RWPE1 (cell line): Measurements from ENCODE around the gene WFDC2.
A peak's percentile ranks its signal among the peaks of the same experiment; 100 is the strongest.

Source experiments
- CTCF ChIA-PET: fragments of 350-600 bp; sonication (Branson Sonifier 250); formaldehyde crosslinking; extraction: SDS; loops from one replicate; lab custom pipeline; 2021; lab: Yijun Ruan, JAX
- POLR2A ChIA-PET: fragments of 400-600 bp; formaldehyde crosslinking; extraction: SDS; loops from one replicate; lab custom pipeline; 2020; ENCODE audit warnings: antibody characterized with exemption; ENCODE audit not compliant: low non-redundant PET; lab: Yijun Ruan, JAX
- DNase-seq: peaks from one replicate; pipeline ENCODE4 v3.0.0; 2012; ENCODE audit warnings: low spot score
- H3K27ac ChIP-seq: fragments of 450-650 bp; 2 replicates; pipeline ENCODE4 v1.5.1; 2017
- TF ChIP-seq, protein P1 (sequence below): fragments of 450-650 bp; conservative IDR thresholded peaks from 2 replicates; pipeline ENCODE4 v1.5.1; 2017; ENCODE audit warnings: low read depth, mild to moderate bottlenecking

WFDC2 gene

DNA sequence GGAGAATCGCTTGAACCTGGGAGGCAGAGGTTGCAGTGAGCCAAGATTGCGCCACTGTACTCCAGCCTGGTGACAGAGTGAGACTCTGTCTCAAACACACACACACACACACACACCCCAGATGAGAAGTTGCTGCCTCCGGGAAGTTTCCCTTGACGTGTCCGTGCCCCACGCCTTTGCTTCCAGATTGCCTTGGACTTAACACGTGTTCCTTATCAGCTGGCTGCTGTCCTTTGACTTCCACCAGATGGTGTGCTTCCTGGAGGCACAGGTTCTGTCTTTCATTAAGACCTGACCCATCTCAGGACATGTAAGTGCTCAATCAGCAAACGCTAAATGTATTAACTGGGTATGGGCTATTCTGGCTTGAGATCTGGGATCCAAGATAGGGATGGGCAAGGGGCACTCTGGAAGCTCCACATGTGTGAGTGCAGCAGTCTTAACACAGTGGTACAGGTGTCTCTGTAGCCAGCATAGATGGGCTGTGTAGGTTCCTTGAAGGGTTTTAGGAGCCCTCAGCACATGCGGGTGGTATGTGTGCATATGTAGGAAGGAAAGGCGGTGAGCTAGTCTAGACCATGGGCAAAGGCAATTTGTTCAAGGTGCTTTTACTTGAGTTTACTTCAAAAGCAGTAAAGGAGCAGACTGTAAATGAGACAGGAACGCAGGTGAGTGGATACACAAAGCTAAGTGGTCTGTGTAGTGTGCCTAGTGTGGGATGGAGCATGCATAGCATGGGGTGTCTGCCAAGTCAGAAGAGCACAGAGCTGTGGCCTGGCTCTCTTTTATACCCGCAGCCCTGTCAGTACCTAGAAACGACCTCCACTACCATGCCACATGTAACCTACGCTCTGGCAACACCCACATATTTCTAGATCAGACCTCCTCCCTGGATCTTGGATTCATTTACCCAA lies 42.1 kb upstream of the WFDC2 start:
- no peak for DNase-seq
- CTCF ChIA-PET, result interaction anchor here (0.5 to 2.2 kb wide), 8 partner anchors 9 to 538 kb away, joined by 3 to 8 read pairs (median 4); no protein-coding TSS in a partner anchor
- H3K27ac ChIP-seq, result peak overlapping the region; percentile 3; the same call in 1 of the 2 replicates
- POLR2A ChIA-PET, result interaction anchor here (0.6 to 1.4 kb wide), 2 partner anchors 12 to 390 kb away, joined by 3 to 4 read pairs; no protein-coding TSS in a partner anchor
- TF ChIP-seq, protein P1, sequence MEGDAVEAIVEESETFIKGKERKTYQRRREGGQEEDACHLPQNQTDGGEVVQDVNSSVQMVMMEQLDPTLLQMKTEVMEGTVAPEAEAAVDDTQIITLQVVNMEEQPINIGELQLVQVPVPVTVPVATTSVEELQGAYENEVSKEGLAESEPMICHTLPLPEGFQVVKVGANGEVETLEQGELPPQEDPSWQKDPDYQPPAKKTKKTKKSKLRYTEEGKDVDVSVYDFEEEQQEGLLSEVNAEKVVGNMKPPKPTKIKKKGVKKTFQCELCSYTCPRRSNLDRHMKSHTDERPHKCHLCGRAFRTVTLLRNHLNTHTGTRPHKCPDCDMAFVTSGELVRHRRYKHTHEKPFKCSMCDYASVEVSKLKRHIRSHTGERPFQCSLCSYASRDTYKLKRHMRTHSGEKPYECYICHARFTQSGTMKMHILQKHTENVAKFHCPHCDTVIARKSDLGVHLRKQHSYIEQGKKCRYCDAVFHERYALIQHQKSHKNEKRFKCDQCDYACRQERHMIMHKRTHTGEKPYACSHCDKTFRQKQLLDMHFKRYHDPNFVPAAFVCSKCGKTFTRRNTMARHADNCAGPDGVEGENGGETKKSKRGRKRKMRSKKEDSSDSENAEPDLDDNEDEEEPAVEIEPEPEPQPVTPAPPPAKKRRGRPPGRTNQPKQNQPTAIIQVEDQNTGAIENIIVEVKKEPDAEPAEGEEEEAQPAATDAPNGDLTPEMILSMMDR, result no peak

GRCh38 chr20:45429618-45430017 lies 39.9 kb upstream of the WFDC2 start:
- no peak for DNase-seq
- POLR2A ChIA-PET, result interaction anchor here (0.7 to 0.8 kb wide), 2 partner anchors 66 to 82 kb away, joined by 3 read pairs; partner anchors contain the start of genes SDC4 and SYS1
- CTCF ChIA-PET, result interaction anchor here (0.6 to 1.6 kb wide), 5 partner anchors 14 to 524 kb away, joined by 3 to 6 read pairs (median 3); no protein-coding TSS in a partner anchor
- TF ChIP-seq, protein P1, result no peak
- H3K27ac ChIP-seq, result no peak overlapping the region

- H3K27ac ChIP-seq, result no peak overlapping the region
- TF ChIP-seq, protein P1, result no peak
- ChIA-PET POLR2A (no interaction called here), CTCF (interaction anchor here (1.9 kb wide), 1 partner anchor 109 kb away, joined by 4 read pairs; no protein-coding TSS in a partner anchor)
- no peak for DNase-seq
Observed at GRCh38 chr20:45432294-45432693, 37.3 kb upstream of the WFDC2 start.

- no peak for DNase-seq
- no peak overlapping the region for H3K27ac ChIP-seq
- POLR2A ChIA-PET, result no interaction called here
Observed at GRCh38 chr20:45433316-45433715, 36.2 kb upstream of the WFDC2 start.

DNA sequence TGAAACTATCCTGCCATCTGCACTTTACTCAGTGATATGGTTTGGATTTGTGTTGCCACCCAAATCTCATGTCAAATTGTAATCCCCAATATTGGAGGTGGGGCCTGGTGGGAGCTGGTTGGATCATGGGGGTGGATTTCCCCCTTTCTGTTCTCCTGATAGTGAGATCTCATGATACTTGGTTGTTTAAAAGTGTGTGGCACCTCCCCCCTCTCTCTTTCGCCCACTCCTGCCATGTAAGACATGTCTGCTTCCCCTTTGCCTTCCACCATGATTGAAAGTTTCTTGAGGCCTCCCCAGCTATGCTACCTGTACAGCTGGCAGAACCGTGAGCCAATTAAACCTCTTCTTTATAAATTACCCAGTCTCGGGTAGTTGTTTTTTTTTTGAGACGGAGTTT lies 35.6 kb upstream of the WFDC2 start:
- H3K27ac ChIP-seq, result no peak overlapping the region
- no peak for DNase-seq
- ChIA-PET POLR2A (no interaction called here), CTCF (interaction anchor here (0.6 to 1.2 kb wide), 2 partner anchors 36 to 122 kb away, joined by 3 to 4 read pairs; no protein-coding TSS in a partner anchor)
- TF ChIP-seq, protein P1, result no peak

More at GRCh38 chr20:45433316-45433715, 36.2 kb upstream of the WFDC2 start:
- CTCF ChIA-PET, result no interaction called here
- TF ChIP-seq, protein P1, result no peak
